HL-60 (cell line): ENCODE measurements around the gene GPC5.

Experiments
- GABPA ChIP-seq: IDR thresholded peaks from 2 replicates; pipeline ENCODE4 v1.6.1; 2012; ENCODE audit warnings: low read depth
- POLR2AphosphoS5 ChIP-seq: IDR thresholded peaks from 2 replicates; pipeline ENCODE4 v1.6.1; 2012; ENCODE audit warnings: low read depth
- SPI1 ChIP-seq: IDR thresholded peaks from 2 replicates; pipeline ENCODE4 v1.6.1; 2012; ENCODE audit warnings: low read depth, mild to moderate bottlenecking, borderline replicate concordance
- TF ChIP-seq, protein P1 (sequence below): IDR thresholded peaks from one replicate; pipeline ENCODE4 v1.5.1; 2011; ENCODE audit warnings: low read length, control low read depth, inconsistent platforms; ENCODE audit not compliant: insufficient read depth
- TF ChIP-seq, protein P2 (sequence below): IDR thresholded peaks from 2 replicates; pipeline ENCODE4 v1.6.1; 2012; ENCODE audit warnings: low read depth; ENCODE audit not compliant: insufficient replicate concordance

DNA sequence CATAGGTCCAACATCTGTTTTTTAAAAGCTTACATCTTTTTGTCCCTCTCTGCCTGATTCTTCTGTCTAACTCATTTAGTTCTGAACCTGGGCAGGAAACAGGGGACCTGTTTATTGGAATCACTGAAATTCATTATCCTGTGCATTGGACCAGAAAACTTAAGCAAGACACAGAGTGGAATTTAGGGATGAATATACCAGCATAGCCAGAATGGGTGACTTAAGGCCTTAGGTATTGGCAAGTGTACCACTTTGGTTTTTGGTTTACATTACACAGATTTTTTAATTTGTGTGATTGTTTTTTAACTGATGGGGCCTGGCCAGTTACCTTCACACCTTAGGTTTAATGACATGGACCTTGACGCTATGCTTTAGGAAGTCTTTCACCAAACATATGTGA is 232.5 kb downstream of the GPC5 start:
- TF ChIP-seq, protein P1, sequence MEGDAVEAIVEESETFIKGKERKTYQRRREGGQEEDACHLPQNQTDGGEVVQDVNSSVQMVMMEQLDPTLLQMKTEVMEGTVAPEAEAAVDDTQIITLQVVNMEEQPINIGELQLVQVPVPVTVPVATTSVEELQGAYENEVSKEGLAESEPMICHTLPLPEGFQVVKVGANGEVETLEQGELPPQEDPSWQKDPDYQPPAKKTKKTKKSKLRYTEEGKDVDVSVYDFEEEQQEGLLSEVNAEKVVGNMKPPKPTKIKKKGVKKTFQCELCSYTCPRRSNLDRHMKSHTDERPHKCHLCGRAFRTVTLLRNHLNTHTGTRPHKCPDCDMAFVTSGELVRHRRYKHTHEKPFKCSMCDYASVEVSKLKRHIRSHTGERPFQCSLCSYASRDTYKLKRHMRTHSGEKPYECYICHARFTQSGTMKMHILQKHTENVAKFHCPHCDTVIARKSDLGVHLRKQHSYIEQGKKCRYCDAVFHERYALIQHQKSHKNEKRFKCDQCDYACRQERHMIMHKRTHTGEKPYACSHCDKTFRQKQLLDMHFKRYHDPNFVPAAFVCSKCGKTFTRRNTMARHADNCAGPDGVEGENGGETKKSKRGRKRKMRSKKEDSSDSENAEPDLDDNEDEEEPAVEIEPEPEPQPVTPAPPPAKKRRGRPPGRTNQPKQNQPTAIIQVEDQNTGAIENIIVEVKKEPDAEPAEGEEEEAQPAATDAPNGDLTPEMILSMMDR: no peak
- TF ChIP-seq SPI1: no peak
- TF ChIP-seq, protein P2, sequence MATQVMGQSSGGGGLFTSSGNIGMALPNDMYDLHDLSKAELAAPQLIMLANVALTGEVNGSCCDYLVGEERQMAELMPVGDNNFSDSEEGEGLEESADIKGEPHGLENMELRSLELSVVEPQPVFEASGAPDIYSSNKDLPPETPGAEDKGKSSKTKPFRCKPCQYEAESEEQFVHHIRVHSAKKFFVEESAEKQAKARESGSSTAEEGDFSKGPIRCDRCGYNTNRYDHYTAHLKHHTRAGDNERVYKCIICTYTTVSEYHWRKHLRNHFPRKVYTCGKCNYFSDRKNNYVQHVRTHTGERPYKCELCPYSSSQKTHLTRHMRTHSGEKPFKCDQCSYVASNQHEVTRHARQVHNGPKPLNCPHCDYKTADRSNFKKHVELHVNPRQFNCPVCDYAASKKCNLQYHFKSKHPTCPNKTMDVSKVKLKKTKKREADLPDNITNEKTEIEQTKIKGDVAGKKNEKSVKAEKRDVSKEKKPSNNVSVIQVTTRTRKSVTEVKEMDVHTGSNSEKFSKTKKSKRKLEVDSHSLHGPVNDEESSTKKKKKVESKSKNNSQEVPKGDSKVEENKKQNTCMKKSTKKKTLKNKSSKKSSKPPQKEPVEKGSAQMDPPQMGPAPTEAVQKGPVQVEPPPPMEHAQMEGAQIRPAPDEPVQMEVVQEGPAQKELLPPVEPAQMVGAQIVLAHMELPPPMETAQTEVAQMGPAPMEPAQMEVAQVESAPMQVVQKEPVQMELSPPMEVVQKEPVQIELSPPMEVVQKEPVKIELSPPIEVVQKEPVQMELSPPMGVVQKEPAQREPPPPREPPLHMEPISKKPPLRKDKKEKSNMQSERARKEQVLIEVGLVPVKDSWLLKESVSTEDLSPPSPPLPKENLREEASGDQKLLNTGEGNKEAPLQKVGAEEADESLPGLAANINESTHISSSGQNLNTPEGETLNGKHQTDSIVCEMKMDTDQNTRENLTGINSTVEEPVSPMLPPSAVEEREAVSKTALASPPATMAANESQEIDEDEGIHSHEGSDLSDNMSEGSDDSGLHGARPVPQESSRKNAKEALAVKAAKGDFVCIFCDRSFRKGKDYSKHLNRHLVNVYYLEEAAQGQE: no peak
- TF ChIP-seq GABPA: no peak
- no peak for TF ChIP-seq POLR2AphosphoS5
